Upper lobe of left lung (tissue), 6 donors: ENCODE results near the gene TK2. TPM values are rescaled to one million over a fixed set of nuclear protein-coding genes. Genes with fewer than 3 reads are reported as not detected.

Experiments used
- ATAC-seq, 2 donors: fragments of 200-7000 bp; cut with Tn5 transposase; one replicate each; pipeline ENCODE4 v1.9.1; 2022; ENCODE audit warnings: mild to moderate bottlenecking in 2 of 2, moderate library complexity in 2 of 2; ENCODE audit not compliant: low FRiP score in 2 of 2
- DNase-seq, 2 donors: peaks; one replicate each; pipeline ENCODE4 v3.0.0-alpha.2; 2019 to 2020
- H3K27ac ChIP-seq, 4 donors: fragments of 200-600 bp; sonication (generic); one replicate each; pipeline ENCODE4 v1.5.1; 2016 to 2019
- H3K27me3 ChIP-seq, 4 donors: fragments of 200-600 bp; sonication (generic); one replicate each; pipeline ENCODE4 v1.5.1; 2017 to 2019
- H3K36me3 ChIP-seq, 4 donors: fragments of 200-600 bp; sonication (generic); one replicate each; pipeline ENCODE4 v1.5.1; 2016 to 2019
- H3K4me1 ChIP-seq, 4 donors: fragments of 200-600 bp; sonication (generic); one replicate each; pipeline ENCODE4 v1.5.1; 2018 to 2019
- H3K4me3 ChIP-seq, 4 donors: fragments of 200-600 bp; sonication (generic); one replicate each; pipeline ENCODE4 v1.5.1; 2017 to 2019; ENCODE audit warnings: mild to moderate bottlenecking in 2 of 4, moderate library complexity in 1 of 4
- H3K9me3 ChIP-seq, 4 donors: fragments of 200-600 bp; sonication (generic); one replicate each; pipeline ENCODE4 v1.5.1; 2018 to 2019
- EP300 ChIP-seq, 4 donors: sonication (generic); formaldehyde crosslinking; IDR thresholded peaks; one replicate each; pipeline ENCODE4 v1.5.1; 2017; ENCODE audit warnings: antibody characterized with exemption in 4 of 4, control low read depth in 2 of 4
- POLR2A ChIP-seq, 4 donors: fragments of 450-650 bp; IDR thresholded peaks; one replicate each; pipeline ENCODE4 v1.5.1; 2016 to 2017; ENCODE audit warnings: antibody characterized with exemption in 4 of 4, mild to moderate bottlenecking in 2 of 4
- POLR2AphosphoS5 ChIP-seq, 2 donors: sonication (generic); formaldehyde crosslinking; IDR thresholded peaks; one replicate each; pipeline ENCODE4 v1.5.1; 2017; ENCODE audit warnings: antibody characterized with exemption in 2 of 2
- WGBS, 2 donors: methylation state at CpG; one replicate each; pipeline ENCODE4 v1.1.5; 2017 to 2018; 5-methylcytosine and 5-hydroxymethylcytosine counted together
- total RNA-seq, 6 donors: library from RNA; depleted of rRNA in 4 of 6; stranded (reverse); fragments of >200 nt in 4 of 6; gene quantifications; one replicate each; pipeline versions ENCODE4 v1.1.0 to v1.2.1, GENCODE V29; 2016 to 2021
- TF ChIP-seq, protein P1 (sequence below), 6 experiments: fragments of 450-650 bp in 4 of 6; fragments of 200-600 bp in 2 of 6; sonication (generic) in 2 of 6; IDR thresholded peaks; one replicate each; pipeline ENCODE4 v1.5.1; 2016 to 2019; ENCODE audit warnings: antibody characterized with exemption in 6 of 6
- donor health status: DM: no; HTN: no; CAD: no; lungs with moderate emphysema.
- donor health status: DM: no; HTN: yes; CAD: no; lungs with severe emphysema.

TK2 gene
- total RNA-seq, 6 donors from 2014 or later = 28.2 to 54.0 (median 36.6) TPM

DNA sequence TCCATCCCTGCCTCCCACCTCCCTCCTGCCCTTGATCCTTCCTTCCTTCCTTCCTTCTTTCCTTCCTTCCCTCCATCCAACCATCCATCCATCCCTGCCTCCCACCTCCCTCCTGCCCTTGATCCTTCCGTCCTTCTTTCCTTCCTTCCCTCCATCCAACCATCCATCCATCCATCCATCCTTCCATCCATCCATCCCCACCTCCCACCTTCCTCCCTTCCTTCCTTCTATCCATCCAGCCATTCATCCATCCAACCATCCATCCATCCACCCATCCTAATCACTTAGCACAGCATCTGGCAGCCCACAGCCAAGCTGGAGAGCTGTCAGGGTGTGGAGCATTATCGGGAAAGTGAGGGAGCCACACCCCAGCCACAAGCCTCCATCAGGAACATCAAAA, 54.5 kb downstream of the TK2 start:
- H3K4me1 ChIP-seq = peaks cover 0 to 11% (median 5%) of the 10 kb centered on the region in 4 donors
- TF ChIP-seq, protein P1, sequence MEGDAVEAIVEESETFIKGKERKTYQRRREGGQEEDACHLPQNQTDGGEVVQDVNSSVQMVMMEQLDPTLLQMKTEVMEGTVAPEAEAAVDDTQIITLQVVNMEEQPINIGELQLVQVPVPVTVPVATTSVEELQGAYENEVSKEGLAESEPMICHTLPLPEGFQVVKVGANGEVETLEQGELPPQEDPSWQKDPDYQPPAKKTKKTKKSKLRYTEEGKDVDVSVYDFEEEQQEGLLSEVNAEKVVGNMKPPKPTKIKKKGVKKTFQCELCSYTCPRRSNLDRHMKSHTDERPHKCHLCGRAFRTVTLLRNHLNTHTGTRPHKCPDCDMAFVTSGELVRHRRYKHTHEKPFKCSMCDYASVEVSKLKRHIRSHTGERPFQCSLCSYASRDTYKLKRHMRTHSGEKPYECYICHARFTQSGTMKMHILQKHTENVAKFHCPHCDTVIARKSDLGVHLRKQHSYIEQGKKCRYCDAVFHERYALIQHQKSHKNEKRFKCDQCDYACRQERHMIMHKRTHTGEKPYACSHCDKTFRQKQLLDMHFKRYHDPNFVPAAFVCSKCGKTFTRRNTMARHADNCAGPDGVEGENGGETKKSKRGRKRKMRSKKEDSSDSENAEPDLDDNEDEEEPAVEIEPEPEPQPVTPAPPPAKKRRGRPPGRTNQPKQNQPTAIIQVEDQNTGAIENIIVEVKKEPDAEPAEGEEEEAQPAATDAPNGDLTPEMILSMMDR (IDR thresholded peaks at IDR 0.05) = no peak
- TF ChIP-seq POLR2AphosphoS5 (IDR thresholded peaks at IDR 0.05) (no peak), POLR2A (IDR thresholded peaks at IDR 0.05) (no peak), EP300 (IDR thresholded peaks at IDR 0.05) (no peak)
- H3K27me3 ChIP-seq = no peaks in the 10 kb centered on the region
- no peak for DNase-seq
- no peak overlapping the region for H3K4me3 ChIP-seq
- no peak for ATAC-seq
- H3K9me3 ChIP-seq = no peaks in the 10 kb centered on the region
- H3K36me3 ChIP-seq = no peaks in the 10 kb centered on the region
- H3K27ac ChIP-seq = no peak overlapping the region
- WGBS, 2 donors = 89 to 91% methylated on average over 2 of the region's 2 CpGs

DNA sequence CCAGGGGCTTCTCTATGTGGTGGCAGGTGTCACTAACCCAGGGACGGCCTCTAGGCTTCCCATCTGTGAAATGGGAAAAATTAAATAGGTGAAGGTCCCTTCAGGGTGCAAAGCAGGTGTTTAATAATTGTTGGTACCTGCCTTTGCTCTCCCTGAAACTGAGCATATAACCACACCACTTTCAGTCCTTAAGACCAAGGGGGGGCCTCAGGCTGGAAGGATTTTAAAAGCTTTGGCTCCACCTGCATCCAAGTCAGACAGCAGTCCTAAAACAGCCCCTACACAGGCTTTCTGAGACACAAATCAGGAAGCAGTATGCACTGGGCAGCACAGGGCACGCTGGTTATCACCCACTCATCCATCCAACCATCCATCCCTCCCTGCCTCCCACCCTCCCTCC, 55.0 kb downstream of the TK2 start:
- no peak overlapping the region for H3K27ac ChIP-seq
- no peaks in the 10 kb centered on the region for H3K27me3 ChIP-seq
- WGBS, 2 donors = 97 to 100% methylated on average over 2 of the region's 2 CpGs
- H3K36me3 ChIP-seq = no peaks in the 10 kb centered on the region
- H3K4me1 ChIP-seq = peaks cover 0 to 12% (median 6%) of the 10 kb centered on the region in 4 donors
- ATAC-seq = no peak
- no peak overlapping the region for H3K4me3 ChIP-seq
- no peak for TF ChIP-seq EP300 (IDR thresholded peaks at IDR 0.05)
- TF ChIP-seq, protein P1 (IDR thresholded peaks at IDR 0.05) = no peak
- TF ChIP-seq POLR2A (IDR thresholded peaks at IDR 0.05) = no peak
- TF ChIP-seq POLR2AphosphoS5 (IDR thresholded peaks at IDR 0.05) = no peak
- DNase-seq = no peak
- H3K9me3 ChIP-seq = no peaks in the 10 kb centered on the region

DNA sequence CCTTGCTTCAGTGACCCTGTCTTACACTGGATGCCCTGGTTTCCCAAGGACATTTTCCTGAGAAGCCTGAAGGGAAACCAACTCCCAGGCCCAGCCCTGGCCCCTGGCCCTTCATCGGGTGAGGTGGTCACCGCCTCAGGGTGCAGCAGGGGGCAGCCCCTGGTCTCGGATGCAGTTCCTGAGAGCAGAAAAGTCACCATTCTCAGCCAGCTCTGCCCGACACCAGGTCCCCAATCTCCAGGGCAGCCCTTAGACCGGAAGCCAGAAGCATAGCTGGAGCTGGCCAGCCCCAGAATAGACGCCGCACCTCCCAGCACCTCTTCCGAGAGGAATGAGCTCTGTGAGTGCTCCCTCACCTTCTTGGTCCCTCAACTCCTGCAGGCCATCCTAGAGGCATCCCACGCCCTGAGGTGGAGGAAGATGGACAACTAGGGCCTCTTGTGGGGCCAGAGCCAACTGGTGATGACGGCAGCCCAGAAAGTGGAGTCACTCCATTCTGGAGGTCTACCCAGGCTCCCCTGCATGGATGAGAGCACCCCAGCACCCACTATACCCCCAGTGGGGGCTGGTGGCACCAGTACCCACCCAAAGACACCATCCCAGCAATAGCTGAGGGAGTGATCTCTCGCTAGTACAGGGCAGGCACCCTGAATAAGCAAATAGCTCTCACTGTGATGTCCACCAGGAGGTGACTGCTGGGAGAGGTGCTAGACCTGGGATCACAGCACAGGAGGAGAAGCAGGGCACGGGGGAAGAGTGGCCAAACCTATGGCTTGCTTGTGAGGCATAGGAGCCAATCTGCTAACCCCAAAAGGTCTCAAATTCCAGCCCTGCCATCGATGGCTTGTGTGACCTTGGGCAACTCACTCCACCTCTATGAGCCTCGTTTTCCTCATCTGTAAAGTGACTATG, 56.2 kb downstream of the TK2 start:
- no peaks in the 10 kb centered on the region for H3K36me3 ChIP-seq
- H3K27me3 ChIP-seq = no peaks in the 10 kb centered on the region
- TF ChIP-seq POLR2AphosphoS5 (IDR thresholded peaks at IDR 0.05) = no peak
- no peak for TF ChIP-seq POLR2A (IDR thresholded peaks at IDR 0.05)
- TF ChIP-seq, protein P1 (IDR thresholded peaks at IDR 0.05) = no peak
- H3K9me3 ChIP-seq = no peaks in the 10 kb centered on the region
- peaks cover 0 to 12% (median 6%) of the 10 kb centered on the region in 4 donors for H3K4me1 ChIP-seq
- H3K27ac ChIP-seq = no peak overlapping the region
- DNase-seq (no peak), ATAC-seq (peak in 1 of 2 donors; percentile 49)
- no peak overlapping the region for H3K4me3 ChIP-seq
- 89 to 91% methylated on average over 10 to 14 of the region's 14 CpGs for WGBS, 2 donors

DNA sequence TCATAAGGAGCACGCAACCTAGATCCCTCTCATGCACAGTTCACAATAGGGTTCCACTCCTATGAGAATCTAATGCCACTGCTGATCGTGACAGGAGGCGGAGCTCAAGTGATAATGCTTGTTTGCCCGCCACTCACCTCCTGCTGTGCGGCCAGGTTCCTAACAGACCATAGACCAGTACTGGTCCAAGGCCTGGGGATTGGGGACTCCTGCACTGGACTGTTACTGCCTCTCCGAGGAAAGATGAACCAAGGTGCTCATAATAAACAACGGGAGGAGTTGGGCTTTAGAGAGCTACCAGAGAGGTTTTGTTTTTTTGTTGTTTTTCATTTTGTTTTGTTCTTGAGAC, 58.2 kb downstream of the TK2 start:
- no peak overlapping the region for H3K4me3 ChIP-seq
- H3K27ac ChIP-seq = no peak overlapping the region
- no peaks in the 10 kb centered on the region for H3K27me3 ChIP-seq
- TF ChIP-seq, protein P1 (IDR thresholded peaks at IDR 0.05) = no peak
- TF ChIP-seq POLR2AphosphoS5 (IDR thresholded peaks at IDR 0.05) = no peak
- TF ChIP-seq EP300 (IDR thresholded peaks at IDR 0.05) = no peak
- no peaks in the 10 kb centered on the region for H3K9me3 ChIP-seq
- no peak for ATAC-seq
- WGBS, 2 donors = 89 to 93% methylated on average over 7 of the region's 7 CpGs
- H3K36me3 ChIP-seq = no peaks in the 10 kb centered on the region
- H3K4me1 ChIP-seq = peaks cover 9 to 26% (median 19%) of the 10 kb centered on the region in 4 donors
- no peak for DNase-seq
